ENCODE measurements around the gene PLAGL2.

PLAGL2 gene

GRCh38 chr20:32192698-32193097 lies 14.8 kb downstream of the PLAGL2 start:
- H3K4me3 ChIP-seq, result no peak overlapping the region
- no peak overlapping the region for H3K27ac ChIP-seq
- no peak for DNase-seq (ENCODE audit: low spot score)
- TF ChIP-seq CTCF (IDR thresholded peaks at IDR 0.05), result no peak

- no peak for TF ChIP-seq CTCF (IDR thresholded peaks at IDR 0.05)
- no peak for DNase-seq (ENCODE audit: low spot score)
- Histone ChIP-seq H3K27ac (no peak overlapping the region), H3K4me3 (no peak overlapping the region)
These were observed 15.7 kb downstream of the PLAGL2 start for GRCh38 chr20:32191873-32192272.

- Histone ChIP-seq H3K27ac (peak overlapping the region in 1 of 2 donors; percentile 88), H3K4me3 (no peak overlapping the region)
- no peak for TF ChIP-seq CTCF (IDR thresholded peaks at IDR 0.05)
- DNase-seq (ENCODE audit: low spot score), result peak; percentile 60
These were observed 16.1 kb downstream of the PLAGL2 start for GRCh38 chr20:32191422-32191821.

- peak; percentile 62 for DNase-seq (ENCODE audit: low spot score)
- Histone ChIP-seq H3K27ac (peak overlapping the region; percentile 72 to 88), H3K4me3 (peak overlapping the region; percentile 85)
- no peak for TF ChIP-seq CTCF (IDR thresholded peaks at IDR 0.05)
These were observed 16.7 kb downstream of the PLAGL2 start for GRCh38 chr20:32190616-32191415.

- TF ChIP-seq CTCF (IDR thresholded peaks at IDR 0.05), result no peak
- DNase-seq (ENCODE audit: low spot score), result peak; percentile 71
- Histone ChIP-seq H3K27ac (peak overlapping the region; percentile 72 to 88), H3K4me3 (peak overlapping the region; percentile 85)
These were observed 17.6 kb downstream of the PLAGL2 start for GRCh38 chr20:32189691-32190615.

GRCh38 chr20:32189123-32189410 lies 18.5 kb downstream of the PLAGL2 start:
- no peak for TF ChIP-seq CTCF (IDR thresholded peaks at IDR 0.05)
- DNase-seq (ENCODE audit: low spot score), result no peak
- Histone ChIP-seq H3K27ac (no peak overlapping the region), H3K4me3 (peak overlapping the region; percentile 85)

Data from coronary artery (tissue), 2 donors.